Caco-2 (cell line): ENCODE measurements around the gene TSC22D1. TPM values are rescaled to one million over a fixed set of nuclear protein-coding genes. Genes with fewer than 3 reads are reported as not detected.

Source experiments
- BruUV-seq: library from RNA; stranded (reverse); fragments of 400-500 nt; replicated peaks from 2 replicates; lab custom pipeline; 2021; lab: Mats Ljungman, UMichigan
- CTCF ChIA-PET: fragments of 300-600 bp; sonication (Branson Sonifier 250); formaldehyde crosslinking; loops from one replicate; lab custom pipeline; 2022; ENCODE audit warnings: antibody characterized with exemption; lab: Charles Lee
- POLR2A ChIA-PET: fragments of 300-600 bp; sonication (Branson Sonifier 250); formaldehyde crosslinking; loops from one replicate; lab custom pipeline; 2022; ENCODE audit warnings: antibody characterized with exemption; lab: Charles Lee
- DNase-seq, 2 experiments: peaks; one replicate each; pipeline versions ENCODE4 v3.0.0 to v3.0.0-alpha.2; 2020 to 2022
- H3K27me3 ChIP-seq: replicated peaks from 2 replicates; pipeline ENCODE4 v1.6.0; 2011; ENCODE audit warnings: low read length; ENCODE audit not compliant: control insufficient read depth, insufficient read depth
- H3K36me3 ChIP-seq: 2 replicates; pipeline ENCODE4 v1.5.1; 2011; ENCODE audit warnings: low read length; ENCODE audit not compliant: control insufficient read depth, insufficient read depth
- H3K4me1 ChIP-seq: fragments of 250-450 bp; sonication (Bioruptor Pico); 2 replicates; pipeline ENCODE4 v1.5.1; 2020; ENCODE audit warnings: mild to moderate bottlenecking
- H3K4me3 ChIP-seq: 2 replicates; pipeline ENCODE4 v1.5.1; 2011; ENCODE audit warnings: low read depth, mild to moderate bottlenecking, control low read depth, low read length
- H3K9me3 ChIP-seq: fragments of 250-450 bp; sonication (Bioruptor Pico); 2 replicates; pipeline ENCODE4 v1.5.1; 2020; ENCODE audit warnings: mild to moderate bottlenecking, moderate library complexity
- H3K27ac Mint-ChIP-seq: one replicate; pipeline ENCODE4 v1.8.0; 2022; ENCODE audit warnings: mixed read lengths; ENCODE audit not compliant: unreplicated experiment
- H3K27me3 Mint-ChIP-seq: one replicate; pipeline ENCODE4 v1.8.0; 2022; ENCODE audit warnings: mixed read lengths; ENCODE audit not compliant: insufficient read depth, unreplicated experiment
- H3K36me3 Mint-ChIP-seq: one replicate; pipeline ENCODE4 v1.8.0; 2022; ENCODE audit warnings: mild to moderate bottlenecking, mixed read lengths; ENCODE audit not compliant: insufficient read depth, unreplicated experiment
- H3K4me1 Mint-ChIP-seq: one replicate; pipeline ENCODE4 v1.8.0; 2022; ENCODE audit warnings: low read depth, mixed read lengths; ENCODE audit not compliant: unreplicated experiment
- H3K4me3 Mint-ChIP-seq: one replicate; pipeline ENCODE4 v1.8.0; 2022; ENCODE audit warnings: mild to moderate bottlenecking, moderate library complexity, mixed read lengths; ENCODE audit not compliant: unreplicated experiment
- H3K9me3 Mint-ChIP-seq: one replicate; pipeline ENCODE4 v1.8.0; 2022; ENCODE audit warnings: mixed read lengths; ENCODE audit not compliant: unreplicated experiment
- CTCF ChIP-seq, 2 experiments: fragments of 200-600 bp in 1 of 2; IDR thresholded peaks; 1 replicate in 1 of 2; 2 replicates in 1 of 2; pipeline versions ENCODE4 v1.5.1 to v1.8.0; 2011 to 2022; ENCODE audit warnings: antibody characterized with exemption in 1 of 2, control low read depth in 1 of 2, inconsistent platforms in 1 of 2, low read depth in 1 of 2, low read length in 1 of 2, mild to moderate bottlenecking in 1 of 2, moderate library complexity in 1 of 2; ENCODE audit not compliant: insufficient read depth in 1 of 2, severe bottlenecking in 1 of 2, unreplicated experiment in 1 of 2
- intact Hi-C: fragments of 100-400 bp; cut with micrococcal nuclease; formaldehyde crosslinking; loops from one replicate; pipeline ENCODE4 v1.10.0; 2022; ENCODE audit not compliant: unreplicated experiment
- total RNA-seq: library from RNA; stranded (reverse); gene quantifications from 2 replicates; pipeline ENCODE4 v1.2.3, GENCODE V29; 2022

The TSC22D1 gene
- total RNA-seq, 1 experiment from 2014 or later = 159 TPM

- Mint-ChIP-seq H3K9me3 (no peaks in the 10 kb centered on the region), H3K27ac (no peak overlapping the region), H3K4me1 (peaks cover 36% of the 10 kb centered on the region), H3K4me3 (no peak overlapping the region), H3K27me3 (no peaks in the 10 kb centered on the region), H3K36me3 (peaks cover 22% of the 10 kb centered on the region)
- peaks cover 2% of the 10 kb centered on the region; the same call in 1 of the 2 replicates for H3K36me3 ChIP-seq
- H3K4me3 ChIP-seq = no peak overlapping the region
- ChIA-PET CTCF (no interaction called here), POLR2A (no interaction called here)
- H3K27me3 ChIP-seq = no peaks in the 10 kb centered on the region
- DNase-seq = no peak
- peaks cover 39% of the 10 kb centered on the region for H3K4me1 ChIP-seq
- no peak for TF ChIP-seq CTCF (IDR thresholded peaks at IDR 0.05; ENCODE audit: insufficient read depth in 1 of 2, low read depth in 1 of 2, low read length in 1 of 2, severe bottlenecking in 1 of 2, unreplicated experiment in 1 of 2)
- intact Hi-C loops = no loop called here
- H3K9me3 ChIP-seq = 0 out of 2 replicates have a peak, but pooled peaks cover 5% of the 10 kb centered on the region
- BruUV-seq = no TSS peak
Measured at GRCh38 chr13:44429311-44429710, 146.8 kb downstream of the TSC22D1 start.

GRCh38 chr13:44426461-44426860, 149.7 kb downstream of the TSC22D1 start:
- Mint-ChIP-seq H3K27ac (no peak overlapping the region), H3K9me3 (no peaks in the 10 kb centered on the region), H3K36me3 (no peaks in the 10 kb centered on the region), H3K27me3 (no peaks in the 10 kb centered on the region), H3K4me3 (no peak overlapping the region), H3K4me1 (peaks cover 15% of the 10 kb centered on the region)
- intact Hi-C loops = no loop called here
- no peak overlapping the region for H3K4me3 ChIP-seq
- TF ChIP-seq CTCF (IDR thresholded peaks at IDR 0.05; ENCODE audit: insufficient read depth in 1 of 2, low read depth in 1 of 2, low read length in 1 of 2, severe bottlenecking in 1 of 2, unreplicated experiment in 1 of 2) = no peak
- DNase-seq = no peak
- no TSS peak for BruUV-seq
- ChIA-PET CTCF (no interaction called here), POLR2A (no interaction called here)
- peaks cover 1% of the 10 kb centered on the region; the same call in 1 of the 2 replicates for H3K36me3 ChIP-seq
- 0 out of 2 replicates have a peak, but pooled peaks cover 5% of the 10 kb centered on the region for H3K9me3 ChIP-seq
- no peaks in the 10 kb centered on the region for H3K27me3 ChIP-seq
- peaks cover 14% of the 10 kb centered on the region for H3K4me1 ChIP-seq

- DNase-seq = no peak
- Mint-ChIP-seq H3K27ac (no peak overlapping the region), H3K27me3 (no peaks in the 10 kb centered on the region), H3K4me1 (peaks cover 8% of the 10 kb centered on the region), H3K4me3 (no peak overlapping the region), H3K36me3 (no peaks in the 10 kb centered on the region), H3K9me3 (no peaks in the 10 kb centered on the region)
- ChIA-PET CTCF (no interaction called here), POLR2A (no interaction called here)
- Histone ChIP-seq H3K36me3 (peaks cover 1% of the 10 kb centered on the region; the same call in 1 of the 2 replicates), H3K9me3 (0 out of 2 replicates have a peak, but pooled peaks cover 5% of the 10 kb centered on the region), H3K4me1 (peaks cover 7% of the 10 kb centered on the region), H3K4me3 (no peak overlapping the region), H3K27me3 (no peaks in the 10 kb centered on the region)
- no peak for TF ChIP-seq CTCF (IDR thresholded peaks at IDR 0.05; ENCODE audit: insufficient read depth in 1 of 2, low read depth in 1 of 2, low read length in 1 of 2, severe bottlenecking in 1 of 2, unreplicated experiment in 1 of 2)
- intact Hi-C loops = no loop called here
- BruUV-seq = no TSS peak
Measured at GRCh38 chr13:44425815-44426078, 150.4 kb downstream of the TSC22D1 start.
